ENCODE measurements around the gene LAMB2.

Gene LAMB2

DNA sequence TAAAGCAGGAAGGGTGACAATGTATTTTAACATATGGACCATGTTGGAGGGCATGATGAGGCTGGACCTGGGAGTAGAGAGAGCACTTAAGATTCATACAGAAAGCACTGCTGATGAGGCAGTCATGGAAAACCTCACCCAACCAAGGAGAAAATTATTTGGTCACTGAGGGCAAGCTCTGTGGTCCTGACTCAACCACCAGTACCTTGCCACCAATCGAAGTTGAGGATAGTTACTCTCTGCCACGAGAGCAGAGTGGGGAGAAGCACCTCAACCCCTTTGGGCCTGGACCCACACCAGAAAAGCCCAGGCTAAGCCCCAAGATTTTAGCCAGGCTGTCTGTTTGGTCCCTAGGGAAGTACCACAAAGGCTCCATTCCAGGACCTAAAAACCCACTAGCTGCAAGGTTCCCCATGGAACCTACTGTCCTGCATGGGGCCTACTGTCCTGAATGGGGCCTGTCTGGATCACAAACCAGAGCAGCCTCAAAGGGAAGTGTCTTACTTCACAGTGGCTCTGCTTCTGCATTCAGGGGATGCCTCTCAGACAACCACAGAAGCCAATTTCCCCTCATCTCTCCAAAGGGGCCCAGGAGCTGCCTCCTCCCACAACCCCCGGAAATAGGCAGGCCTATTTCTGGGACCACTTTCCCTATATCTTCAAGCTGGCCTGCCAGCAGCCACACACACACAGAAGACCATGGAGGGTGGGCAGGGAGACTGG is 29.1 kb upstream of the LAMB2 start:
- no peak for DNase-seq (ENCODE audit: low read depth)

DNA sequence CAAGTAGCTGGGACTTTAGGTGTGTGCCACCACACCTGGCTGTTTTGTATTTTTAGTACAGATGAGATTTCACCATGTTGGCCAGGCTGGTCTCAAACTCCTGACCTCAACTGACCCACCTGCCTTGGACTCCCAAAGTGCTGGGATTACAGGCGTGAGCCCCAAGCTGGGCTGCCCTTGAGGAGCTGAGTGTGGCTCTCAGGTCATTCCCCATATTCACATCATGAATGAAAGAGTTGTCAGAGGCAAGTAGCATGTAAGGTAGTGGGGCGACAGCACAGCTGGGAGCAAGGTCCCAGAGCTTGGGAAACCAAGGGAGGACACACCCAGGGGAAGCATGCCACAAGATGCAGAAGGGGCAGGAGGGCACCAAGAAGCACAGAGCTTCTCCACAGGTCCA is 28.3 kb upstream of the LAMB2 start:
- no peak for DNase-seq (ENCODE audit: low read depth)

DNA sequence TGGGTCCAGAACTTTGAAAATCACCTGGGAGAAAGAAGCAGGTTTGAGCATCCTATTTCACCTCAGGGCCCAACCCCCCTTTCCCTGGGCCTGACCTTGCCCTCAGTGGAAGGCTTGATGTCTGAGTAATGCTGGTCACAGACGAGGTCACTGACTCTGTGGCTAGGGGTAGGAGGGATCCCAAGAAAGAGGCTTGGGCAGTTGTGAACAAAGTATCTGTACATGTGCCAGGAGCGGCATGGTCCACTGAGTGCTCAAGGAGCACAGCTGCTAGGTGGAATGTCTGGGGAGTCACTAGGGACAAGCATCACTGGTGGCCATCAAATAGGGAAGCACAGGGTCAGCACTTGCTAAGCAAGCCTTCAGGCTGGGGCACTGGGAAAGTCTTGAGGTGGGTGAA is 25.9 kb upstream of the LAMB2 start:
- DNase-seq (ENCODE audit: low read depth), result no peak

DNA sequence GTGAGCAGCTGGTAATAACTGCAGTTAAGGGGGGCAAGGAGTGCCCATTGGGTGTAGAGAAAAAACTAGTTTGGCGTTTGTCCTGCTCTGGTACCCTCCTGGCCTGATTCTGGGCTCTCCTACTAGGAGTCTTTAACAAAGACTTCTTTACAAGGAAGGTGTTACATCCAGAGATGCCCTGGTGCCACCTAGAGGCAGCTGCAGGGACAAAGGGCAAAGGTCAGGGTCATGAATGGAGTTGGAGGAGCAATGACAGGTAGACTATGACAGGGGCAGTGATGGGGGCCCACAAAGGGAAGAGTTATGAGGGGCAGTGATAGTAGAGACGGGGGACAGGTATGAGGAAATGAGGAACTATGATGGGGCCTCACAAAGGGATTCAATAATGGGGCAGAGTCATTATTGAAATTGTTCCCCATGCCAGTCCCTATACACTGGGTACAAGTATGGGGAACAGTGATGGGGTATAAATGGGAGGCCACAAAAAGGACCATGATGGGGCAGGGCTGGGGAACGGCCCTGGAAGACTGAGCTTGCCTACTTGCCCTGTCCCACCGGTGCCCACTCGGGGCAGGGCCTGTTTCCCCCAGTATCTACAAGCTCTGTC is 25.4 kb upstream of the LAMB2 start:
- no peak for DNase-seq (ENCODE audit: low read depth)

DNA sequence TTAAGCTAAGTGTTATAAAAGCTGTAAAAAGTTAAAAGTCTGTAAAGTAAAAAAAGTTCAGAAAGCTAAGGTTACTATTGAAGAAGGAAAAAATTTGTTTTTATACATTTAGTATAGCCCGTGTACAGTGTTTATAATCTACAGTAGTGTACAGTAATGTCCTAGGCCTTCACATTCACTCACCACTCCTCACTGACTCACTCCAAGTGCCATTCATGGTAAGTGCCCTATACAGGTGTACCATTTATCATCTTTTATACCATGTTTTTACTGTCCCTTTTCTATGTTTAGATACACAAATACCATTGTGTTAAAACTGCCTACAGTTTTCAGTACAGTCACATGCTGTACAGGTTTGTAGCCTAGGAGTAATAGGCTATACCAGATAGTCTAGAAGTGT is 24.4 kb upstream of the LAMB2 start:
- no peak for DNase-seq (ENCODE audit: low read depth)

DNA sequence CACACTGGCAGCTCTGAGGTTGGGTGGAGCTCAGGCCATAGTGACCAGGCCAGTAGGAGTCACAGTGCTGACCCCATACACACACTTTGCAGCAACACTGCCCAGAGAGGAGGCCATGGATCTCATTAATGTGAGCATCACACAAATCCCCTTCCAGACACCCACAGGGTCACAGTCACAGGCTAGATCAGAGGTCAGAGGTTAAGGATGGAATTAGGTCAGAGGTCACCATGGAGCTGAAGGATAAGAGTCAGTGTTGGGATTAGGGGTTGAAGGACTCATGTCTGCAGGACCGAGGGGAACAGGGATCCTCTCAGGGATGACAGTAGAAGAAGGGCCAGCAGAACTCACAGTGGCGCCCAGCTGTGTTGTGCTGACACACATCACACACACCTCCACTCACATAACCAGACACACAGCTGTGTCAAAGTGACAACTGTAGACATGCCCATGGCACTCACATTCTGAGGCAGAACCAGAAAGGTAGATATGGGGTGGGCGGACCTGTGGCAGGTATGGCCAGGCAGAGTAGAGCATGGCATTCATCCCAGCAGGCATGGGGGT is 20.6 kb upstream of the LAMB2 start:
- no peak for DNase-seq (ENCODE audit: low read depth)

DNA sequence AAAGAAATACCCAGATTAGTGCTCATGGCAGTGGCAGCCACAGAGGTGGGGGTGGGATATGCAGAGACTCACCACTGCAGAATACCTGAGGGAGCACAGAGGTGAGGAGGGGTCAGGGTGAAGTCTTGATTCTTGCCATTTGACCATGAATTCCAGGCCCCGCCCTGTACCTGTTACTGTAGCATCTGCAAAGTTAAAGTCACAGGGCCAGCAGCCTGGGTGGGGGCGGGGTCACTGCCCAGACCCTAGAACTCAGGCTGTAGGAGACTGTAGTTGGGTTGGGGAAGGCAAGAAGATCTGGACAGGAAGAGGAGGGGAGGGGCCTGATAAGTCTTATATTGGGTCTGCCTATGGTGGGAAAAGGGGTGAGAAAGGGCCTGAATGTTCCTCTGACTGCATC is 18.8 kb upstream of the LAMB2 start:
- DNase-seq (ENCODE audit: low read depth), result no peak

DNA sequence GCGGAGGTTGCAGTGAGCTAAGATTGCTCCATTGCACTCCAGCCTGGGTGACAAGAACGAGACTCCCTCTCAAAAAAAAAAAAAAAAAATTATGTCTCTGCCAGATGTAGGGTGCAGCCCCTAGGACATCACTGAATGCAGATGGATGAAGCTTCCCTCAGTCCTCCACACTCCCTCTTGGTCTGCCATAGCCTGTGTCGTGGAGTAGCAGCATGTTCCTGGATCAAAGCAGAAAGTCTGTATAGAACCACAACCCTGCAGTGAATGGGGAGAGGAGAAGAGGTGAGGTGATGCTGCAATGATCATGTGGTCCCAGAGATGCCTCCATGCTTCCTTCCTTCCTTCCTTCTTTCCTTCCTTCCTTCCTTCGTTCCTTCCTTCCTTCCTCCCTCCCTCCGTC is 15.3 kb upstream of the LAMB2 start:
- DNase-seq (ENCODE audit: low read depth), result no peak

DNA sequence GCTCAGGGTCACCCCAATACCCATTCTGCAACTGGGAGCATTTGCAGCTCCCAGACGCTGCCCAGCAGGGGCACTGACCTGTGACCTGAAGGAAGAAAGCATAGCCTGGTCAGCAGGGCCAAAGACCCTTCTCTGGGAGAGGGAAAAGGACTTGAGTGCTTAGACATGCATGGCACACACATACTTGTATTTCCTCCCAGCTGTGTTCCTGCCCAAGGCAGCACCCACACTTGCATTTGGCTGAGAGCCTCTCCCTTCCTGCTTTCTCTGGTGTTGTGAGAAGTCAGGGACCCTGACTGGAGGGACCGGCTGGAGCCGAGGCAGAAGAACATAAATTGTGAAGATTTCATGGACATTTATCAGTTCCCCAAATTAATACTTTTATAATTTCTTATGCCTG is 7.2 kb upstream of the LAMB2 start:
- no peak for DNase-seq (ENCODE audit: low read depth)

DNA sequence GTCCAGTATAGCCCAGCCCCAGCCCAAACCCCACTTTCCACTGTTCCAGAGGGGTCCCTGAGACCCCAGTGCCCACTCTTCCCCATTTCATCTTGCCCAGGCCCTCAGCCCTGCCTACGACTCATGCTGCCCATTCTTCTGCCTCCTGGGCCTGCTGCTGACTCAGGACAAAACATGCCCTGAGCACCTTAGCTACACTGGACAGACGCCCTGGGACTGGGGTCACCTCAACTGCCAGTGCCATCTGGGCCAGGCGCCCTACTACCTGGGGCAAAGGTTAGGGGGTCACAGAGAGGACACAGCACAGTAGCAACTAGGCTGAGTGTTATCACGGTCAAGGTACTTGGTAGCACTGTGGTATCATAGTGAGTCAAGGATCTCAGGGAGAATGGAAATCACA is 2.6 kb upstream of the LAMB2 start:
- DNase-seq (ENCODE audit: low read depth), result no peak

DNA sequence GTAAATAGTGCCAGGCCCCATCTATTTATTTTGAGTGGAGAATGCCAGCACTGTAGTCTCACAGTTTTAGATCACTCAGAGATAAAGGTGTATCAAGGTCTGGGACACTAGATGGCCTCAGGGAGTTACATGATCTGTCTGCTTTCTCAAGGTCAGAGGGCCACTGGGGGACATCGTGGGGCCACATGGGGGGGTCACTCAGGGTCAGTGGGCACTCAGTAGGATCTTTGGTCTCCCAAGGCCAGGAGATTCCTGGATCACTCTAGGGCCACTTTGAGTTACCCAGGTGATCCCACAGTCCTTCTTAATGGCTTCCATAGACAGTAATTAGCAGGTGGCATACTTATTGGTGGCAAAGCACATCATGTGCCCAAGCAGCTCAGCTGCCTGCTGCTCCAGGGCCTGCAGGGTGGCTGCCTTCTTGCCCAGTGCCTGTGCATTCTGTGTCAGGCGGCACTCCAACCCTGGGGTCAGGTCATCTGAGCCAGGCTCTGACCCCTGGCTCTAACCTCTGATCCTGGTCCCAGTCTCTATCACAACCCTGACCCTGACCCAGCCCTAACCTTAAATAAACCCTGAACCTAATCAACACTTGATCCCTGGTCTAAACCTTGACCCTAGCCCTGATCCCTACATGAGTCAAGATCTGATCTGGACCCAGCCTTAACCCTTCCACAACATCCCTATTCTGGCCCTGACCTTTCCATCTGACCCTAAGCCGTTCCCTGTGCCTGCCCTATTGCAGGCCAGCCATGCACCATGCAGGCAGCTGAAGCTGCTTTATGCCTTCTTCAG is 1.8 kb upstream of the LAMB2 start:
- no peak for DNase-seq (ENCODE audit: low read depth)

DNA sequence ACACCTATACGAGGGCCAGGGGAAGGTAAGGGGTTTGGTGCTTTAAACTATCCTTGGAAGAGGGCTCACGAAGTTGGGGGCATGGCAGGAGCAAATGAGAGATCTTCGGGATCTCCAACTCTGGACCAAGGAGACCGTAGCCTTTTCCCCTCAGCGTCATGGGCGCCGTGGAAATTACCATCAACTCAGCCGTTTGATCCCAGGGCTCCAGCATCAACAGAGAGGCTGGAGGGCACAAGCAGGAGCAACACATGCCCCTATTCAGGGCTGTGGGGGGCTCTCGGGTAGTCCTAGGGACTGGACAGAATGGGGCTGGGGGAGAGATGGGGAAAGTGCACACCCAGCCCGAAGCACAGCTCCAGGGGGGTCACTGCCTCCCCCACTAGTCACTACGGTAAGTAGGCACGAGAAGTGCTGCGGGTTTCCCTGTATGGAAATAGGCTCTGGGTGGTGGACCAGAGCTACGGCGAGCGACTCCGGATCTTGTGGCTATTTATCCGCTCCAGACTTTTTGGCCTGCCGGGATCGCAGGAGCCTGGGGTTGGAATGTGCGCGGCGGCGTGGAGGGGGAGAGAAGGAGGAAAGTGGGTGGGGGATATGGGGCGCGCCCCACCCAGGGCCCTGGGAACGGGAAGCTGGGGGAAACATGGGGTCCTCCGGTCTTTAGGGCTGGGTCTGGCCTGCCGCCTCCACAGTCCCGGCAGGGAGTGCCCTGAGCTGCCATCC is 539 bp upstream of the LAMB2 start:
- peak; percentile 74 for DNase-seq (ENCODE audit: low read depth)

DNA sequence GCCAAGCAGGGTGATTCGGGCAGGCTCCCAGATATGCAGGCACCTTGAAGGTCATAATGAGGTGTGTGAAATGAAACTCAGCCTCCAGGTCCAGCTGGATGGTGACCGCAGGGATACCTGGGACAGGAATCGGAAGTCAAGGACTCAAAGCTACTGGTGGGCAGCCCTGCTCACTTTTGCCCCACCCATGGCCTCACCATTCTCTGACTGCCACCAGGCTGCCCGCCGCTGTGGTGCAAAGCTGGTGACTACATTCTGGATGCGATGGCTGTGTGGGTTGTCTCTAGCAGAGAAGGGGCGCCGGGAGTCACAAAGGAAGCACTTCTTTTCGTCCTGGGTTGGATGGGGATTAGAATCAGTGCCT is 795 bp downstream of the LAMB2 start:
- no peak for DNase-seq (ENCODE audit: low read depth)

DNA sequence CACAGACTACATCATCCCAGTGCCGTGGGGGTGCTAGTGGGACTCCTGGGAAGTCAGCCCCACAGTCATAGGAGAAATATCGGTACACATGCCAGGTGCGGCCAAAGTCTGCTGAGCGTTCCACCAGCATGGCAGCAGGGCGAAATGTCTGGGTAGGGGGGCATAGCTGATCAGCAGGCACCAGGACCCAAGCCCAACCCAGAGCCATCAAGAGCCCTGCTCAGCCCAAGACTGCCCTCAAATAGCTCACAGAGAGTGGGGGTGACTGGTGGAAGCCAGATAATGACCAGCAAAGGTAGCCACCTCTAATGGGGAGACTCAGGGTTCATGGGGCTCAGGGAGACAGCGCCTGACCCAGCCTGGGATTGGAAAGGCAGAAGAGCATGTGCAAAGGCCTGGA is 1.3 kb downstream of the LAMB2 start:
- DNase-seq (ENCODE audit: low read depth), result no peak

DNA sequence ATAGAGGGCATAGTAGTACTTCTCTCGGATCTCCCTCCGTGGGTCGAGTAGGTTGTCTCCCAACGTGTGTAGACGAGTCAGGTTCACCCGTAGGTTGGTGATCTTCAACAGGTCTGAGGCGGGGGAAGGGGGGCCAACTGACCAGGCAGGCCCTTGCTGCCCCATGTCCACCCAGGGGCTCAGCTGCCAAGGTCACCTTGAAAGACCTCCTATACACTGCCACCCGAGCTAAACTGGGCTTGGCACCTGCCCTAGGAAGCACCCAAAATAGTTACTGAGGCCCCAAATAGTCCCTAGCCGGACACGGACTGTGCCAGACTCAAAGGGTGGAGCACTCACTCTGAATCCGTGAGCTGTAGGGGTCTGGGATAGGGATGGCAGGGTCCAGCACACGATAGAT is 1.8 kb downstream of the LAMB2 start:
- no peak for DNase-seq (ENCODE audit: low read depth)

DNA sequence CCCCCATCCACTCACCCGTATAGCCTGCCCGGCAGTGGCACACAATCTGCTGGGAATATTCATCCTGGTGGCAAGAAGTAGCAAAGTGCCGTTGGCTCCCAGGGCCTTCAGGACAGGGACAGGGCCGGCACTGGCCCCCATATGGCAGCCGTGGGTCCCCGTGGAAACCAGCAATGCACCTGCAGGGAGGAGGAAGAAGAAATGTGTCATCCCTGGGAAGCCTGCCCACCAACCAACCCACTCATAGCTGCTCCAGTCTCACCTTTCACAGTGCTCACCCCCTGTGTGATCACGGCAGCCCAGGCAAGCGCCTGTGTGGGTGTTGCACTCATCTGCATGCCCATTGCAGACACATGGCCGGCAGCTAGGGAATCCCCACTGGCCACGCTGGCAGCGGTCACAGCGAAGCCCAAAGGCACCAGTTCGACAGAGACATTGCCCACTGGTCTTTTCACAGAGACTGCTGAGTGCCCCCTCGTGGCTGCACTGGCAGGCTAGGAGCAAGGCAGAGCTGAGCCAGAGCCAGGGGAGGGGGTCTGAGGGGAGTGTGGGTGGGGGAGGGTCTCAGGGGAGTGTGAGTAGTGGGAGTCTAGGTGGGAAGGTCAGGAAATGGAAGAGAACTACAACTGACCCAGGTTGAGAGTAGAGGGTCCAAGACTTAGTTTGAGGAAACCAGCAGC is 7.7 kb downstream of the LAMB2 start:
- no peak for DNase-seq (ENCODE audit: low read depth)

DNA sequence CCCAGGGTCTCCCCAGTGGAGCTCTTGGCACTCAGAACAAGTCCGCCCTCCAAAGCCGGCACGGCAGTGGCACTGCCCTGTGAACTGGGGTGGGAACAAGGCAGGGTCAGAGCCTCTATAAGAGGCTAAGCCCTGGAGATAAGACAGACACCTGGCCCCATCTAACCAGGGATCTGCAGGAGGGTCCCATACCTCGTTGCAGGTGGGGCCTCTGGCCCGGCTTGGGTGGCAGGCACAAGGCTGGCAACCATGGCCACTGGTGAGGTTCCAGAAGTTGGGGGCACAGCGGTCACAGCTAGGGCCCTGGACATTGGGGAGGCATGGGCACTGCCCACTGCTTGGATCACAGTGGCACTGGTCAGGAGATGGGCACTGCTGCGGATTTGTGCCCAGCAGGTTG is 8.6 kb downstream of the LAMB2 start:
- DNase-seq (ENCODE audit: low read depth), result no peak

DNA sequence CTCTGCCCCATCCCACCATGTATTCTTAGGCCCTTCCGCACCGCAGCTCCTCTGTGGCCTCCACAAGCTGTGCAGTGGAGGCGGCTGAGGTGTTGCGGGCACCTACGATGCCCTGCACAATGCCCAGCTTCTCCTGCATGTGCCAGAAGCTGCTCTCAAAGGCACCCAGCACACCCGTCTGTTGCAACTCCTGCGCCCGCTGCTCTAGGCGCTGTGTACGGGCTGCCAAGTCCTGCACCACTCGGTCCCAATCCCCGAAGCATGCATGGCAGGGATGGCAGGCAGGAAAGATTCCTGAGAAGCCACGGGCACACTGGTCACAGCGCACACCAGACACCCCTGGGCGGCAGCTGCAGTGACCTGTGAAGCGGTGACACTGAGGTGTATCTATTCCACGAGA is 9.2 kb downstream of the LAMB2 start:
- DNase-seq (ENCODE audit: low read depth), result no peak

DNA sequence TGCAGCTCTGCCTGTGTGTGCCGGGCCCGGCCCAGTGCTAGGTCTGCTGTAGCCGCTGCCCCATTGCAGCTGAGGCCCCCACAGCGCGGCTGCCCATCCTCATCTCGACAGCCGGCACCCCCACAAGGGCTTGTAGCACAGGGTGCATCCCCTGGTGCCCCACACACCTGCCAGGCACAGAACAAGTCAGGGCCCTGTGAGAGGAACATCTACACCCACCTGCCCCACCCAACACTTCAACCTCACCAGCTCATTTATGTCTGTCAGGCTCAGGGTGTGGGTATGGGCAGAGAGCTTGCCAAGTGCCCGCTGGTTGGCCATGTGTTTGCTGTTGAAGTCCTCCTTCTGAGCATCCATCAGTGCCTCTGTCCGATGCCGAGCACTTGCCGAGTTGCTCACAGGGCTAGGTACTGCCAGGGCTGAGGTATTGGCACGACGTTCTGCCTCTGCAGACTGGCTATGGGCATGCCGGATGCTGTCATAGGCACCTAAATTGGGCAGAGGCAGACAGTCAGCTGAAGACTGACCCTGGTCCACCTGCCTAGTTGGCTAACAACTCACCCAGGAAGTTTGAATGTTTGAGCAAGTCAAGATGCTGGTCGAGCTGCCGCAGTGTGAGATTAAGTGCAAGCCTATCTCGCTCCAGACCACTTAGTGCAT is 9.8 kb downstream of the LAMB2 start:
- no peak for DNase-seq (ENCODE audit: low read depth)

DNA sequence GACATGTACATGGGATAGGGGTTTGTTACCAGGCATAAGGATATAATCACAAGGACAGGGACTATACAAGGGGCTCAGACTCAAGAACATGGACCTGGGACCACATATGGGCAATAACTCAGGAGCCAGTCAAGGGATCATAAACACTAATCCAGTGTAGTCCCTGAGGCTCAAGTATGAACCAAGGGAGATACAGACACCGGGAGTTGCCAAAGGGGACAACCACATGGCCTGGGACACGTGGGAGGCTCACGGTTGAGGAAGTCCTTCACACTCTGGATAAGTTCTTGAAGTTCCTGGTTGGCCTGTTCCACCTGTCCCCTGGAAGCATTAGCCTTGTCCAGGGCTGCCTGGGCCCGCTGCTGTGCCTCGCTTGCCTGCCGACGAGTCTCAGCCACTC is 10.4 kb downstream of the LAMB2 start:
- DNase-seq (ENCODE audit: low read depth), result no peak

DNA sequence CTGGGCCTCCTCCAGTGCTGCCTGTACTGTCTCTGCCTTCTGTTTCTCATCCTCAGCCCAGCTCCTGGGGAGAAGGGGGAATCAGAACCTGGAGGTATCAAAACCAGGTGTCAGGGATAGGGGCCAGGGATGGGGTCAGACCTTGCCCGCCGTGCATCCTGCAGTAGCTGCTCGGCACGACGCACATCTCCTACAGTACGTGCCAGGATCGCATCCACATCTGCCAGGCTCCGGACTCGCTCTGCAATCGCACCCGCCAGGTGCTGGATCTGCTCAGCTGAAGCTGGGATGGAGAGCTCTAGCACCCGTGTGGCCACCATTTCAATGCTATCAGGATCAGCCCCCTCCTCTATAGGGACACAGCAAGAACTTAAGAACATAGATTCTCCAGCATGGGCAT is 10.8 kb downstream of the LAMB2 start:
- no peak for DNase-seq (ENCODE audit: low read depth)
